AG09309 (cell line): ENCODE results near the gene ERICH2.
A peak's percentile ranks its signal among the peaks of the same experiment; 100 is the strongest.

Experiments used
- DNase-seq: peaks from one replicate; pipeline ENCODE4 v3.0.0-alpha.2; 2010; ENCODE audit warnings: low read depth
- H3K4me3 ChIP-seq: 2 replicates; pipeline ENCODE4 v1.5.1; 2011; ENCODE audit warnings: mild to moderate bottlenecking, low read depth, low read length, moderate library complexity; ENCODE audit not compliant: control insufficient read depth
- TF ChIP-seq, protein P1 (sequence below): IDR thresholded peaks from 2 replicates; pipeline ENCODE4 v1.5.1; 2011; ENCODE audit warnings: mild to moderate bottlenecking, low read depth, low read length, inconsistent platforms; ENCODE audit not compliant: insufficient read depth, control insufficient read depth; ENCODE audit errors: missing control alignments

The ERICH2 gene

DNA sequence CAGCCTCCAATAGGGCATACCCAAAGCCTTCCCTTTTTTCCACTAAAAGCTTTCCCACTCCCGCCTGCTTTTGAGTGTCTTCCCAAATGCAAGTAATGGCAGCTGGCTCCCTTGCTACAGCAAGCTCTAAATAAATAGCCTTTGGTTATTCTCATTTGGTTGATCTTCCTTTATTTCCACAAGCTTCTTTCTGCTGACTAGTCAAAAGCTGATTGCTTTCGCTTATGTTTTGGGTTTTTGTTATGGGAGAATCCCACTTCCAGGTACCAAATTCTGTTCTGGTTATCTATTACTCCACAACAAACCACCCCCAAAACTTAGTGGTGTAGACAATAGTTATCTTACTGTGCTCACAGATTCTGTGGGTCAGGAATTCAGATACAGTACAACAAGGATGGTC, 32.8 kb upstream of the ERICH2 start:
- DNase-seq: no peak
- no peak overlapping the region for H3K4me3 ChIP-seq
- TF ChIP-seq, protein P1, sequence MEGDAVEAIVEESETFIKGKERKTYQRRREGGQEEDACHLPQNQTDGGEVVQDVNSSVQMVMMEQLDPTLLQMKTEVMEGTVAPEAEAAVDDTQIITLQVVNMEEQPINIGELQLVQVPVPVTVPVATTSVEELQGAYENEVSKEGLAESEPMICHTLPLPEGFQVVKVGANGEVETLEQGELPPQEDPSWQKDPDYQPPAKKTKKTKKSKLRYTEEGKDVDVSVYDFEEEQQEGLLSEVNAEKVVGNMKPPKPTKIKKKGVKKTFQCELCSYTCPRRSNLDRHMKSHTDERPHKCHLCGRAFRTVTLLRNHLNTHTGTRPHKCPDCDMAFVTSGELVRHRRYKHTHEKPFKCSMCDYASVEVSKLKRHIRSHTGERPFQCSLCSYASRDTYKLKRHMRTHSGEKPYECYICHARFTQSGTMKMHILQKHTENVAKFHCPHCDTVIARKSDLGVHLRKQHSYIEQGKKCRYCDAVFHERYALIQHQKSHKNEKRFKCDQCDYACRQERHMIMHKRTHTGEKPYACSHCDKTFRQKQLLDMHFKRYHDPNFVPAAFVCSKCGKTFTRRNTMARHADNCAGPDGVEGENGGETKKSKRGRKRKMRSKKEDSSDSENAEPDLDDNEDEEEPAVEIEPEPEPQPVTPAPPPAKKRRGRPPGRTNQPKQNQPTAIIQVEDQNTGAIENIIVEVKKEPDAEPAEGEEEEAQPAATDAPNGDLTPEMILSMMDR: no peak

GRCh38 chr2:170737821-170738220, 32.4 kb upstream of the ERICH2 start:
- DNase-seq: no peak
- H3K4me3 ChIP-seq: no peak overlapping the region
- TF ChIP-seq, protein P1: no peak

DNA sequence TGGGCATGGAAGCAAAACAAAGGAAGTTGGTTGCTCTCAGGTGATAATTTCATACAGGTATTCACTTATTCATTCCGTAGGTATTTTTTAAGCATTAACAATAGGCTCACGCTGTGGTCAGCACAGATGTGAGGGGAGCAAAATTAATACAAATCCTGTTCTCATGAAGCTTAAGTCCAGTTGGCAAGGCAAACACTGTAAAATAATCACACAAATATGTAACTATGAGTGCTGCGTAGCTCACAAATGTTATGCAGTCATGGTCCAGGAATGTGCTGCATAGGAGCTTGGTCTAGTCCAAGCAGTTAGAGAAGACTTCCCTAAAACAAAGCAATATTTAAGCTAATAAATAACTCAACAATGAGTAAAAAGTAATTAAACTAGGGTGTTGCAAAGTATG, 31.1 kb upstream of the ERICH2 start:
- TF ChIP-seq, protein P1: no peak
- peak; percentile 82 for DNase-seq
- no peak overlapping the region for H3K4me3 ChIP-seq

DNA sequence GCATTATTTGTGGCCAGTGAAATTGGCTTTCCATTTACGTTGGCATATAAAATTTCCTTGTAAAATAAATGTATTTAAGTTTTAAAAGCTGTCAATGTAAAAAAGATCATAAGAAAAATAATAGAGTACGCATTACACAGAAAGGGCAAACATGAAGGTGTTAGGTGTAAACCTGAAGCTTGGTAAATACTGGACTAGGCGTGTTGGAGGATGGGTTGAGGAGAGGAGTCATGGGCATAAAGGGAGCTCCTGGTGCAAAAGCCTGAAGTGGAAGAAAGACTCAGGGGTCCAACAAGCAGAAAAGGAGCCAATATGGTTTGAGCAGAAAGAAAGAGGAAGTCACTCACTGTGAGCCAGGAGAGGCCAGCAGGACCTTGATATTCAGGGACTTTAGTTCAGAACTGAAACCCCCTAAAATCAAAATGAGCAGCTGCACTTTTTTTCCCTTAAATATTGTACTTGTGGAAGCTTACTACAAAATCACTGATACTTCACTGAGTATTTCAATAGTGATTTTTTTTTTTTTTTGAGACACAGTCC, 30.6 kb upstream of the ERICH2 start:
- no peak for DNase-seq
- TF ChIP-seq, protein P1: no peak
- no peak overlapping the region for H3K4me3 ChIP-seq

GRCh38 chr2:170740660-170741059, 29.5 kb upstream of the ERICH2 start:
- TF ChIP-seq, protein P1: no peak
- H3K4me3 ChIP-seq: no peak overlapping the region
- DNase-seq: no peak

- no peak overlapping the region for H3K4me3 ChIP-seq
- TF ChIP-seq, protein P1: no peak
- DNase-seq: no peak
Measured at GRCh38 chr2:170742000-170742399, 28.2 kb upstream of the ERICH2 start.

- H3K4me3 ChIP-seq: no peak overlapping the region
- TF ChIP-seq, protein P1: no peak
- DNase-seq: no peak
Measured at GRCh38 chr2:170742896-170743529, 27.2 kb upstream of the ERICH2 start.
